HepG2 (cell line): ENCODE data around the gene EIF4ENIF1. TPM values are rescaled to one million over a fixed set of nuclear protein-coding genes. Genes with fewer than 3 reads are reported as not detected.

Experiments used
- HHEX ChIP-seq: IDR thresholded peaks from 2 replicates; pipeline ENCODE4 v1.6.1; 2016; ENCODE audit warnings: control low read depth
- HNF4A ChIP-seq: sonication (generic); formaldehyde crosslinking; IDR thresholded peaks from 2 replicates; pipeline ENCODE4 v1.4.0; 2020; ENCODE audit warnings: missing genetic modification reagents
- KDM2A ChIP-seq: sonication (generic); formaldehyde crosslinking; IDR thresholded peaks from 2 replicates; pipeline ENCODE4 v1.4.0; 2020; ENCODE audit warnings: low read depth, missing genetic modification reagents, borderline replicate concordance
- MXI1 ChIP-seq: IDR thresholded peaks from 3 replicates; pipeline ENCODE4 v1.6.1; 2012; ENCODE audit warnings: low read depth, low read length, inconsistent platforms, borderline replicate concordance
- PHF5A ChIP-seq: IDR thresholded peaks from one replicate; pipeline ENCODE4 v1.6.1; 2018; ENCODE audit warnings: low read depth, missing genetic modification reagents; ENCODE audit not compliant: unreplicated experiment
- PITX1 ChIP-seq: sonication (generic); formaldehyde crosslinking; IDR thresholded peaks from 2 replicates; pipeline ENCODE4 v1.5.1; 2020; ENCODE audit warnings: mild to moderate bottlenecking, missing genetic modification reagents
- POLR2G ChIP-seq: fragments of 200-400 bp; formaldehyde crosslinking; IDR thresholded peaks from 2 replicates; pipeline ENCODE4 v1.6.1; 2018; ENCODE audit warnings: mild to moderate bottlenecking, low read depth, low read length, moderate library complexity
- SP5 ChIP-seq: IDR thresholded peaks from 2 replicates; pipeline ENCODE4 v1.6.1; 2016; ENCODE audit warnings: low read depth, borderline replicate concordance
- U2AF2 ChIP-seq: fragments of 200-400 bp; formaldehyde crosslinking; IDR thresholded peaks from 2 replicates; pipeline ENCODE4 v1.6.1; 2017; ENCODE audit warnings: low read depth, mild to moderate bottlenecking, low read length
- ZFP36 ChIP-seq: fragments of 150-350 bp; IDR thresholded peaks from 2 replicates; pipeline ENCODE4 v1.6.1; 2018; ENCODE audit warnings: borderline replicate concordance, low read length, low read depth; ENCODE audit not compliant: partially characterized antibody
- ZKSCAN8 ChIP-seq: IDR thresholded peaks from 2 replicates; pipeline ENCODE4 v1.6.1; 2016; ENCODE audit warnings: borderline replicate concordance, missing genetic modification reagents, missing compliant biosample characterization
- ZNF326 ChIP-seq: sonication (generic); formaldehyde crosslinking; IDR thresholded peaks from 2 replicates; pipeline ENCODE4 v1.4.0; 2020; ENCODE audit warnings: missing genetic modification reagents, borderline replicate concordance
- polyA plus RNA-seq, 8 experiments: library from polyadenylated mRNA; depleted of rRNA in 3 of 8; stranded (reverse) in 7 of 8; unstranded in 1 of 8; fragments of >200 nt; fragmentation: Illumina TruSeq in 4 of 8; extraction: Trizol in 4 of 8; gene quantifications; 2 replicates each; pipeline versions ENCODE4 v1.2.1 to v1.2.3, GENCODE V29; 2011 to 2016; ENCODE audit warnings: low read depth in 4 of 8, missing spikeins in 1 of 8, mixed read lengths in 1 of 8; ENCODE audit not compliant: insufficient read depth in 1 of 8
- total RNA-seq, 5 experiments: library from RNA; depleted of rRNA; stranded (reverse); fragments of >200 nt; fragmentation: Illumina TruSeq; extraction: Trizol; gene quantifications; 2 replicates each; pipeline ENCODE4 v1.2.3, GENCODE V29; 2016; ENCODE audit warnings: low read depth in 1 of 5
- TF ChIP-seq, protein P1 (sequence below): sonication (generic); formaldehyde crosslinking; IDR thresholded peaks from 2 replicates; pipeline ENCODE4 v1.4.0; 2020; ENCODE audit warnings: mild to moderate bottlenecking, missing genetic modification reagents, borderline replicate concordance
- TF ChIP-seq, protein P2 (sequence below): sonication (generic); formaldehyde crosslinking; conservative IDR thresholded peaks from 2 replicates; pipeline ENCODE4 v1.4.0; 2020; ENCODE audit warnings: missing genetic modification reagents
- TF ChIP-seq, protein P3 (sequence below): sonication (generic); formaldehyde crosslinking; IDR thresholded peaks from 2 replicates; pipeline ENCODE4 v1.4.0; 2020; ENCODE audit warnings: missing genetic modification reagents, borderline replicate concordance
- TF ChIP-seq, protein P4 (sequence below): sonication (generic); formaldehyde crosslinking; IDR thresholded peaks from 2 replicates; pipeline ENCODE4 v1.8.0; 2022; ENCODE audit warnings: low read depth, missing genetic modification reagents
- TF ChIP-seq, protein P5 (sequence below): sonication (generic); formaldehyde crosslinking; IDR thresholded peaks from 2 replicates; pipeline ENCODE4 v1.4.0; 2020; ENCODE audit warnings: missing genetic modification reagents

EIF4ENIF1 gene
- total and polyA plus RNA-seq, 2 of the 13 experiments (the other 11 are each of a cell fraction or from before 2014, with no cell fraction given): 11.9 to 12.3 TPM

DNA sequence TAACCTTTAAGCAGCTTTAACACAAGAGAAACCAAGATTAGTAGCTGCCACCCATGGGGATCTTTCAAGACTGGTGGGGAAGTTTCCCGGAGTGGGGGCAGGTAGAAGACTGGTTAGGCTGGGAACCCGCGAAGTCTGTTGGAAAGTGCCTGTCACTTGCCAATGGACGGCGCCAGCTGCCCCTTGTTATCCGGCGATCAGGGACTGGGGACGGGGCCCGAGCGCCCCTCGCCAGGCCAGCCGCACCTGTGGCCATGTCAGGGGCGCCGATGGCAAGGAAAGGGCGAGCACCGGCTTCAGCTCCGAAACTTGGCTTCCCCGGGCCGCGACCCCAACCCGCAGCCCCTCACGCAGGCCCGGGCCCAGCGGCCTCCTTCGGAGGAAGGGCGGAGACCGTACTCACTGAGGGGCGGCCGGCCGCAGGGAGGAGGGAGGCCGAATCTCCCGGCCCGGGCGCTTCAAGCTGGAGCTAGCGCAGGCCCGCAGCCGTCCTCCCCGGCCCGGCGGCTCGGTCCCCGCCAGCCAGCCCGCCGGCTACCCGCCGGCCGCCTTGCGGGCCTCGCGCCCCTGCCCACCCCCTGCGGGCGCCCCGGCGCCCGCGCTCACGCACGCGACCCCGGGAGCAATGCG is 539 bp downstream of the EIF4ENIF1 start (continued):
- 0 out of 2 replicates have a peak, but pooled peaks have one; percentile 36 for TF ChIP-seq PITX1 (CRISPR knock-in tag)
- no peak for TF ChIP-seq HHEX (CRISPR knock-in tag)
- TF ChIP-seq, protein P1, sequence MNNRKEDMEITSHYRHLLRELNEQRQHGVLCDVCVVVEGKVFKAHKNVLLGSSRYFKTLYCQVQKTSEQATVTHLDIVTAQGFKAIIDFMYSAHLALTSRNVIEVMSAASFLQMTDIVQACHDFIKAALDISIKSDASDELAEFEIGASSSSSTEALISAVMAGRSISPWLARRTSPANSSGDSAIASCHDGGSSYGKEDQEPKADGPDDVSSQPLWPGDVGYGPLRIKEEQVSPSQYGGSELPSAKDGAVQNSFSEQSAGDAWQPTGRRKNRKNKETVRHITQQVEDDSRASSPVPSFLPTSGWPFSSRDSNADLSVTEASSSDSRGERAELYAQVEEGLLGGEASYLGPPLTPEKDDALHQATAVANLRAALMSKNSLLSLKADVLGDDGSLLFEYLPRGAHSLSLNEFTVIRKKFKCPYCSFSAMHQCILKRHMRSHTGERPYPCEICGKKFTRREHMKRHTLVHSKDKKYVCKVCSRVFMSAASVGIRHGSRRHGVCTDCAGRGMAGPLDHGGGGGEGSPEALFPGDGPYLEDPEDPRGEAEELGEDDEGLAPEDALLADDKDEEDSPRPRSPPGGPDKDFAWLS (CRISPR knock-in tag): no peak
- no peak for TF ChIP-seq MXI1
- no peak for TF ChIP-seq ZKSCAN8 (CRISPR knock-in tag)
- no peak for TF ChIP-seq ZNF326
- TF ChIP-seq U2AF2: no peak
- TF ChIP-seq KDM2A (CRISPR knock-in tag): peak; percentile 40; the same call in 1 of the 2 replicates
- TF ChIP-seq, protein P2, sequence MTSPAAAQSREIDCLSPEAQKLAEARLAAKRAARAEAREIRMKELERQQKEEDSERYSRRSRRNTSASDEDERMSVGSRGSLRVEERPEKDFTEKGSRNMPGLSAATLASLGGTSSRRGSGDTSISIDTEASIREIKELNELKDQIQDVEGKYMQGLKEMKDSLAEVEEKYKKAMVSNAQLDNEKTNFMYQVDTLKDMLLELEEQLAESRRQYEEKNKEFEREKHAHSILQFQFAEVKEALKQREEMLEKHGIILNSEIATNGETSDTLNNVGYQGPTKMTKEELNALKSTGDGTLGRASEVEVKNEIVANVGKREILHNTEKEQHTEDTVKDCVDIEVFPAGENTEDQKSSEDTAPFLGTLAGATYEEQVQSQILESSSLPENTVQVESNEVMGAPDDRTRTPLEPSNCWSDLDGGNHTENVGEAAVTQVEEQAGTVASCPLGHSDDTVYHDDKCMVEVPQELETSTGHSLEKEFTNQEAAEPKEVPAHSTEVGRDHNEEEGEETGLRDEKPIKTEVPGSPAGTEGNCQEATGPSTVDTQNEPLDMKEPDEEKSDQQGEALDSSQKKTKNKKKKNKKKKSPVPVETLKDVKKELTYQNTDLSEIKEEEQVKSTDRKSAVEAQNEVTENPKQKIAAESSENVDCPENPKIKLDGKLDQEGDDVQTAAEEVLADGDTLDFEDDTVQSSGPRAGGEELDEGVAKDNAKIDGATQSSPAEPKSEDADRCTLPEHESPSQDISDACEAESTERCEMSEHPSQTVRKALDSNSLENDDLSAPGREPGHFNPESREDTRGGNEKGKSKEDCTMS (CRISPR knock-in tag): no peak
- no peak for TF ChIP-seq POLR2G
- no peak for TF ChIP-seq PHF5A (CRISPR knock-in tag)
- TF ChIP-seq ZFP36: no peak
- TF ChIP-seq HNF4A (CRISPR knock-in tag): no peak
- TF ChIP-seq, protein P3, sequence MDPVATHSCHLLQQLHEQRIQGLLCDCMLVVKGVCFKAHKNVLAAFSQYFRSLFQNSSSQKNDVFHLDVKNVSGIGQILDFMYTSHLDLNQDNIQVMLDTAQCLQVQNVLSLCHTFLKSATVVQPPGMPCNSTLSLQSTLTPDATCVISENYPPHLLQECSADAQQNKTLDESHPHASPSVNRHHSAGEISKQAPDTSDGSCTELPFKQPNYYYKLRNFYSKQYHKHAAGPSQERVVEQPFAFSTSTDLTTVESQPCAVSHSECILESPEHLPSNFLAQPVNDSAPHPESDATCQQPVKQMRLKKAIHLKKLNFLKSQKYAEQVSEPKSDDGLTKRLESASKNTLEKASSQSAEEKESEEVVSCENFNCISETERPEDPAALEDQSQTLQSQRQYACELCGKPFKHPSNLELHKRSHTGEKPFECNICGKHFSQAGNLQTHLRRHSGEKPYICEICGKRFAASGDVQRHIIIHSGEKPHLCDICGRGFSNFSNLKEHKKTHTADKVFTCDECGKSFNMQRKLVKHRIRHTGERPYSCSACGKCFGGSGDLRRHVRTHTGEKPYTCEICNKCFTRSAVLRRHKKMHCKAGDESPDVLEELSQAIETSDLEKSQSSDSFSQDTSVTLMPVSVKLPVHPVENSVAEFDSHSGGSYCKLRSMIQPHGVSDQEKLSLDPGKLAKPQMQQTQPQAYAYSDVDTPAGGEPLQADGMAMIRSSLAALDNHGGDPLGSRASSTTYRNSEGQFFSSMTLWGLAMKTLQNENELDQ (CRISPR knock-in tag): no peak
- TF ChIP-seq, protein P4, sequence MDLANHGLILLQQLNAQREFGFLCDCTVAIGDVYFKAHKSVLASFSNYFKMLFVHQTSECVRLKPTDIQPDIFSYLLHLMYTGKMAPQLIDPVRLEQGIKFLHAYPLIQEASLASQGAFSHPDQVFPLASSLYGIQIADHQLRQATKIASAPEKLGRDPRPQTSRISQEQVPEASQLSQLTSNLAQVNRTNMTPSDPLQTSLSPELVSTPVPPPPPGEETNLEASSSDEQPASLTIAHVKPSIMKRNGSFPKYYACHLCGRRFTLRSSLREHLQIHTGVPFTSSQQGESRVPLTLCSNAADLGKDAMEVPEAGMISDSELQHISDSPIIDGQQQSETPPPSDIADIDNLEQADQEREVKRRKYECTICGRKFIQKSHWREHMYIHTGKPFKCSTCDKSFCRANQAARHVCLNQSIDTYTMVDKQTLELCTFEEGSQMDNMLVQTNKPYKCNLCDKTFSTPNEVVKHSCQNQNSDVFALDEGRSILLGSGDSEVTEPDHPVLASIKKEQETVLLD (CRISPR knock-in tag): no peak
- no peak for TF ChIP-seq SP5 (CRISPR knock-in tag)
- TF ChIP-seq, protein P5, sequence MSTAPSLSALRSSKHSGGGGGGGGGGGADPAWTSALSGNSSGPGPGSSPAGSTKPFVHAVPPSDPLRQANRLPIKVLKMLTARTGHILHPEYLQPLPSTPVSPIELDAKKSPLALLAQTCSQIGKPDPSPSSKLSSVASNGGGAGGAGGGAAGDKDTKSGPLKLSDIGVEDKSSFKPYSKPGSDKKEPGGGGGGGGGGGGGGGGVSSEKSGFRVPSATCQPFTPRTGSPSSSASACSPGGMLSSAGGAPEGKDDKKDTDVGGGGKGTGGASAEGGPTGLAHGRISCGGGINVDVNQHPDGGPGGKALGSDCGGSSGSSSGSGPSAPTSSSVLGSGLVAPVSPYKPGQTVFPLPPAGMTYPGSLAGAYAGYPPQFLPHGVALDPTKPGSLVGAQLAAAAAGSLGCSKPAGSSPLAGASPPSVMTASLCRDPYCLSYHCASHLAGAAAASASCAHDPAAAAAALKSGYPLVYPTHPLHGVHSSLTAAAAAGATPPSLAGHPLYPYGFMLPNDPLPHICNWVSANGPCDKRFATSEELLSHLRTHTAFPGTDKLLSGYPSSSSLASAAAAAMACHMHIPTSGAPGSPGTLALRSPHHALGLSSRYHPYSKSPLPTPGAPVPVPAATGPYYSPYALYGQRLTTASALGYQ: no peak
